Peyer's patch (tissue), 4 donors: ENCODE results near the gene RMDN2. TPM values are rescaled to one million over a fixed set of nuclear protein-coding genes. Genes with fewer than 3 reads are reported as not detected.
"Not testable (repeated sequence)": the region's sequence is repeated elsewhere in the genome, so short reads cannot be mapped to it uniquely, and the experiment has no call there.

Source experiments
- DNase-seq, 3 donors: peaks; one replicate each; pipeline ENCODE4 v3.0.0-alpha.2; 2017 to 2019
- H3K27ac ChIP-seq, 4 donors: fragments of 200-600 bp; sonication (generic); one replicate each; pipeline ENCODE4 v1.5.1; 2016 to 2019
- H3K27me3 ChIP-seq, 2 donors: fragments of 200-600 bp; sonication (generic); one replicate each; pipeline ENCODE4 v1.5.1; 2019
- H3K36me3 ChIP-seq, 3 donors: fragments of 200-600 bp; sonication (generic); one replicate each; pipeline ENCODE4 v1.5.1; 2016 to 2019
- H3K4me1 ChIP-seq, 4 donors: fragments of 200-600 bp; sonication (generic); one replicate each; pipeline ENCODE4 v1.5.1; 2016 to 2019
- H3K4me3 ChIP-seq, 4 donors: fragments of 200-600 bp; sonication (generic); 1 replicate in 3 of 4; 2 replicates in 1 of 4; pipeline ENCODE4 v1.5.1; 2016 to 2019; ENCODE audit warnings: mild to moderate bottlenecking in 1 of 4
- H3K9me3 ChIP-seq, 4 donors: fragments of 200-600 bp; sonication (generic); one replicate each; pipeline ENCODE4 v1.5.1; 2016 to 2019; ENCODE audit warnings: mild to moderate bottlenecking in 1 of 4
- CTCF ChIP-seq, 6 experiments: fragments of 450-650 bp in 4 of 6; fragments of 200-600 bp in 2 of 6; sonication (generic) in 1 of 6; IDR thresholded peaks; one replicate each; pipeline ENCODE4 v1.5.1; 2017 to 2019; ENCODE audit warnings: antibody characterized with exemption in 6 of 6, mild to moderate bottlenecking in 3 of 6, moderate library complexity in 1 of 6
- POLR2A ChIP-seq, 2 donors: fragments of 450-650 bp; IDR thresholded peaks; one replicate each; pipeline ENCODE4 v1.5.1; 2017; ENCODE audit warnings: antibody characterized with exemption in 2 of 2, mild to moderate bottlenecking in 2 of 2, moderate library complexity in 2 of 2
- total RNA-seq, 4 donors: library from RNA; depleted of rRNA; stranded (reverse); fragments of >200 nt; gene quantifications; one replicate each; pipeline ENCODE4 v1.1.0, GENCODE V29; 2016

RMDN2 gene
- total RNA-seq, 4 donors from 2014 or later: 13.2 to 39.0 (median 30.9) TPM

- H3K27me3 ChIP-seq: no peaks in the 10 kb centered on the region
- no peaks in the 10 kb centered on the region for H3K9me3 ChIP-seq
- TF ChIP-seq CTCF (IDR thresholded peaks at IDR 0.05) (no peak), POLR2A (IDR thresholded peaks at IDR 0.05) (no peak)
- no peak overlapping the region for H3K27ac ChIP-seq
- H3K4me3 ChIP-seq: no peak overlapping the region
- H3K4me1 ChIP-seq: no peaks in the 10 kb centered on the region
- DNase-seq: no peak
- no peaks in the 10 kb centered on the region for H3K36me3 ChIP-seq
Observed at GRCh38 chr2:37944268-37944667, 19.2 kb downstream of the RMDN2 start.

GRCh38 chr2:37947306-37947705, 22.2 kb downstream of the RMDN2 start:
- Histone ChIP-seq H3K27ac (no peak overlapping the region), H3K27me3 (no peaks in the 10 kb centered on the region), H3K36me3 (no peaks in the 10 kb centered on the region), H3K4me1 (no peaks in the 10 kb centered on the region), H3K9me3 (no peaks in the 10 kb centered on the region), H3K4me3 (no peak overlapping the region)
- TF ChIP-seq CTCF (IDR thresholded peaks at IDR 0.05): no peak
- no peak for DNase-seq

GRCh38 chr2:37962018-37962739, 37.1 kb downstream of the RMDN2 start:
- not testable (repeated sequence) for H3K27me3 ChIP-seq, H3K4me3 ChIP-seq, H3K9me3 ChIP-seq, H3K27ac ChIP-seq, DNase-seq, H3K36me3 ChIP-seq, H3K4me1 ChIP-seq

GRCh38 chr2:37962740-37963121, 37.6 kb downstream of the RMDN2 start:
- not testable (repeated sequence) for H3K4me3 ChIP-seq, H3K9me3 ChIP-seq, H3K27ac ChIP-seq, DNase-seq, H3K4me1 ChIP-seq, H3K36me3 ChIP-seq, H3K27me3 ChIP-seq

GRCh38 chr2:37963901-37964300, 38.8 kb downstream of the RMDN2 start:
- not testable (repeated sequence) for H3K27ac ChIP-seq, DNase-seq

GRCh38 chr2:37966326-37966725, 41.2 kb downstream of the RMDN2 start:
- no peaks in the 10 kb centered on the region for H3K4me1 ChIP-seq
- no peak for DNase-seq
- H3K9me3 ChIP-seq: no peaks in the 10 kb centered on the region
- no peaks in the 10 kb centered on the region for H3K36me3 ChIP-seq
- H3K4me3 ChIP-seq: no peak overlapping the region
- H3K27ac ChIP-seq: no peak overlapping the region
- H3K27me3 ChIP-seq: no peaks in the 10 kb centered on the region
- no peak for TF ChIP-seq POLR2A (IDR thresholded peaks at IDR 0.05)
- TF ChIP-seq CTCF (IDR thresholded peaks at IDR 0.05): no peak

More at GRCh38 chr2:37963901-37964300, 38.8 kb downstream of the RMDN2 start:
- H3K4me1 ChIP-seq, H3K36me3 ChIP-seq, H3K9me3 ChIP-seq, H3K27me3 ChIP-seq, H3K4me3 ChIP-seq: not testable (repeated sequence)

GRCh38 chr2:37969731-37970130, 44.6 kb downstream of the RMDN2 start:
- DNase-seq: no peak
- Histone ChIP-seq H3K9me3 (no peaks in the 10 kb centered on the region), H3K4me3 (no peak overlapping the region), H3K36me3 (no peaks in the 10 kb centered on the region), H3K4me1 (no peaks in the 10 kb centered on the region), H3K27ac (no peak overlapping the region), H3K27me3 (no peaks in the 10 kb centered on the region)
- TF ChIP-seq POLR2A (IDR thresholded peaks at IDR 0.05) (no peak), CTCF (IDR thresholded peaks at IDR 0.05) (no peak)
